MV-4-11 (cell line): Measurements from ENCODE around the gene ANKRD34A.
A peak's percentile ranks its signal among the peaks of the same experiment; 100 is the strongest.

Experiments used
- DNase-seq: peaks from one replicate; lab custom pipeline; 2025; lab: John Stamatoyannopoulos, UW

The ANKRD34A gene

DNA sequence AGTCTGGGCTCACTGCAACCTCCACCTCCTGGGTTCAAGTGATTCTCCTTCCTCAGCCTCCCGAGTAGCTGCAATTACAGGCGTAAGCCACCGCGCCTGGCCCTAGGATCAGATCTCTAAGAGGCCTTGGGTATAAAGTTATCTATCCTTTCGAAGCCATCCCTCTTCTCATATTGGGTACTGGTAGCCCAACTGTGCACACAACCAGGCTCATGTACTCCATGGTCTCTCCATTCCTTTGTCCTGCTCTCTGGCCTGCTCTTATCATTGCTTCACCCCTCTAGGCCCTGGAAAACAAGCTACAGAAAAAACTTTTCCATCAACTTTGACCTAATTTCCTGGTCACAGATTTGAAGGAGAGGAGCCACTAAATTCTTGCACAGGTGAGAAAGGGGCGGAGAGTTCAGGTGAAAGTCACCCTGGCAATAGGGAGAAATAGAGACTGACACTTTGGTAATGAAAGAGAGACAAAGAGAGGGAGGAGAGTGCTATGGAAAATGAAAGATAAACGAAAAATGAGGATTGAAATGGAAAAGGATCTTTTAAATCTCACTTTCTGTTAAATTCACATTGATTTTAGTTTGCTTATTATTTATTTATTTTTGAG, 26.0 kb upstream of the ANKRD34A start:
- no peak for DNase-seq

DNA sequence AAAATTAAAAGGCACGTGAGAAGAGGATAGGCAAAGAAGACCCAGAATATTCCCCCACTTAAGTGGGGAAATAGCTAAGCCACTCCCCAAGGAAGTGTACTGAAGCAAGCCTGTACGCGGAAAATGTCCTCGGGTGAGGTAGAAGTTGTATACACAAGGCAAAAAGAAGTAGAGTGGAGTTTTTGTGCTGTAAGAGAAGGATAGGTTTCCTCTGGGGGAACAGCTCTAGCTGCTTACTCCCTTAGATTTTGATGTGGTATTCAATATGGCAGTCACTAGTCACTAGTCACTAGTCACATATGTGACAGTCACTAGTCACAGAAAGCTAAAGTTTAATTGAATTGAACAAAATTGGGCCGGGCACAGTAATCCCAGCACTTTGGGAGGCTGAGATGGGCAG, 24.4 kb upstream of the ANKRD34A start:
- no peak for DNase-seq

DNA sequence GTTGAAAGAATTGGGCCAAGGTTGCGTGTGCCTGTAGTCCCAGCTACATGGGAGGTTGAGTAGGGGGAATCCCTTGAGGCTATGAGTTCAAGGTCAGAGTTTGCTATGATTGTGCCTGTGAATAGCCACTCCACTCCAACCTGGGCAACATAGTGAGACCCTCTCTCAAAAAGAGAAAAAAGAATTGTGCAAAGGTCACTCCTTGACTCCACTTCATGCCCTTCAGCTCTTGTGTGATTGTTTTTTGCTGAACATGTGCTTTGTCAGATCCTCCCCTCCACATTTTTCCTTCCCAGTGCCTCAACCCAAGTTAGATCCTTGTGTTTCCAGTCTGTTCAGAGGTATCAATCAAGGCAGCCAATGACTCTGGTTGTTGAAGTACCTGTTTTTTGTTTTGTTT, 23.6 kb upstream of the ANKRD34A start:
- no peak for DNase-seq

DNA sequence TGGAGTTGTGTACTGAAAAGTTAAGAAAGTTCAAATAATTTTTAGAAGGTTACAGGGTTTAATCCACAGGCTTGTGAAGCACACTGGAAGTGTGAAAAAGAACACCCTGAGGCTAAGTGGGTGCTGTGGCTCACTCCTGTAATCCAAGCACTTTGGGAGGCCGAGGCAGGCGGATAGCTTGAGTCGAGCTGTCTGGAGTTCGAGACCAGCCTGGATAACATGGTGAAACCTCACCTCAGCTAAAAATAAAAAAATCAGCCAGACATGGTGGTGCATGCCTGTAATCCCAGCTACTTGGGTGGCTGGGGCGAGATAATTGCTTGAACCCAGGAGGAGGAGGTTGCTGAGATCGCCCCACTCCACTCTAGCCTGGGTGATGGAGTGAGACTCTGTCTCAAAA, 22.2 kb upstream of the ANKRD34A start:
- no peak for DNase-seq

DNA sequence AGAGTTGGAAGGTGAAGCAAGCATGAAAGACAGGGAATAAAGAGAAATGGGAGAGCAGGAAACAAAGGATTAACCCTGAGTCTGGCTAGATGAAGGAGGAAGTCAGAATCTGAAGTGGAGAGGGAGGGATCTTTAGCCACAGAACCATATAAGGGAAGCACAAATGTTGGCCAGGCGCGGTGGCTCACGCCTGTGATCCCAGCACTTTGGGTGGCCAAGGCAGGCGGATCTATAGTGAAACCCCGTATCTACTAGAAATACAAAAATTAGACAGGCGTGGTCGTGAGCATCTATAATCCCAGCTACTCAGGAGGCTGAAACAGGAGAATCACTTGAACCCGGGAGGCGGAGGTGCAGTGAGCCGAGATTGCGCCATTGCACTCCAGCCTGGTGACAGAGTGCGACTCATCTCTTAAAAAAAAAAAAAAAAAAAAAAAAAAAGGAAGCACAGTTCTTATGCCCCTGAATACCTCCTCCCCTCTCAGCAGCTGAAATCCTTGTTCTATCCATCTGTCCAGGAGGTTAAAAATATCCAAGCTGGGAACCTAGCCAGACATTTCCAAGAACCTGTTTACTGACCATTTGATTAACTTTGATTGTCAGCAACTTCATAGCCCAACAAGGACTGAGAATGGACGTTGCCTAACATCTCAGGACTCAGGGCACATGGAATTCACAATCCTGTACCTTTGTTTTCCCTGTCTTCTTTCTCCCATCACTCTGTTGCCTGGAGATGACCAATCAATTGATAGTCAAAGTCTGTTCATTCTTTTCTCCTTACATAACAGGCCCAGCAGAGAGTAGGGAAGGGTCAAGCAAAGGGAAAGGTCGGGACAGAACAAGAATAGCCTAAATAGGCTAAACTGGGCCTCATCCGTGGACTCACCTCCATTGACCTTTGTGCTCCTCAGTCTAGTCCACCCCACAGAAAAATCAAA, 21.4 kb upstream of the ANKRD34A start:
- DNase-seq = peak; percentile 90

DNA sequence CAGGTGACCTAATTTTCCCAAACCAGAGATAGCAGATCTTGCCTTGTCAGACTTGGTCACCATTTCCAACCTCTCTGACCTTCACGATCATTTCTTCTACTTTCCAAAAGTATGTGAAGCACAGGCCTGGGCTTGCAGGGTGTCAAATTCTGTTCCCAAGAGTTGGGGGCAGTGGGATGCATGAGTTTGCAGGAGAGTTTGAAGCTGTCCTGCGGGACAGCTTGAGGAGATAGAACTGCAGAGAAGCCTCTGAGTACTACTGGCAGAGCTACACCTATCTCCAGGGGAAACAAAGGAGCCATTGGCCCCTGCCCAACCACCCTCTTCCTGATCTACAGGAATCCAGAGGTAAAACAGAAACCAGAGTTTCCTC, 20.7 kb upstream of the ANKRD34A start:
- DNase-seq = no peak

DNA sequence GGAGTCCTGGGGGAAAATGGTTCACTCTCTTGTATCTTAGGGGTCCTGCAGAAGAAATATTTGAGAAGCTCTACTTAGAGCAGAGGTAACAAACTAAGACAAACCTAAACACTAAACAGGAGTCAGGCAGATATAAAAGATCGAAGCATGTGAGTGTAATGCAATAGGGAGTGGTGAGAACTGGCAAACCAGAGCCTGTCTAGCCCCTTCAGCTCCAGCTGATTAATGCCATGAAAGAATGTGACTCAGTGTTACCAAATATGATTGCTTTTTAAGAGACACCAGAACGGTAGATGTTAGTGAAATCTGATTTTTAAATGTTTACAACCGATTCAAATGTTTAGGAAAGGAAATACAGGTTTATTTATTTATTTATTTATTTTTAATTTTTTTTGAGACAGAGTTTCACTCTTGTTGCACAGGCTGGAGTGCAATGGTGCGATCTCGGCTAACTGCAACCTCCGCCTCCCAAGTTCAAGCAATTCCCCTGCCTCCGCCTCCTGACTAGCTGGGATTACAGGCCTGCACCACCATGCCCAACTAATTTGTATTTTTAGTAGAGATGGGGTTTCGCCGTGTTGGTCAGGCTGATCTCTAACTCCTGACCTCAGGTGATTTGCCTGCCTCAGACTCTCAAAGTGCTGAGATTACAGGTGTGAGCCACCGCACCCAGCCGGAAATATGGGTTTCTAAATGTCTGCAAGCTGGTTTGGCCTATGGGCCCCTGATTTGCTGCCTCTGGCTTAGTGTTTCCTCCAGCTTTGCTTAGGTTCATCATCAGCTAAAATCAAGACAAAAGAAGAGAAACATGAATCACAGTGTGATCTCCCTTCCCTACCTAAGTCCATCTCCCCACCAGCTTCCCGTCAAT, 19.8 kb upstream of the ANKRD34A start:
- DNase-seq = no peak

DNA sequence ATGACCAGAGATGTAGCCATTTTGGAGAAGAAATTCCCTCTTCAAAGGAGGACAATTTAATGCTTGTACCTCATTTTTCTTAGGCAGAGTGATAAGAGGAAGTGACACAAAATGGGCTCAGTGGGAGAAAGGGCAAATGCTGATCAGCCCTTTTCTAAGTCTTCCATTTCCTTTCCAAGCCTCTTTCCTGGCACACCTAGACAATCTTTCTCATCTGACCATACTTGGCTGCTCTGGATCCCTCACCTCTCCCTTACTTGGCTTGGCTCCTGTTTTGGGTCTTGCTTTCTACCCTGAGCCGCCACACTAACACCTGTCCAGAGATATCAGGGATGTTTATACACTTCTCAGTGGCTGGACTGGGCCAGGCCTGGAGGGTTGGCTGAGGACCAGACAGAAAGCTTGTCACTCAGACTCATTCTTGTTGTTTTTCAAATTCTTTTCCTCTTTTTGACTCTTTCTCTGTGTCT, 18.9 kb upstream of the ANKRD34A start:
- DNase-seq = peak; percentile 31

DNA sequence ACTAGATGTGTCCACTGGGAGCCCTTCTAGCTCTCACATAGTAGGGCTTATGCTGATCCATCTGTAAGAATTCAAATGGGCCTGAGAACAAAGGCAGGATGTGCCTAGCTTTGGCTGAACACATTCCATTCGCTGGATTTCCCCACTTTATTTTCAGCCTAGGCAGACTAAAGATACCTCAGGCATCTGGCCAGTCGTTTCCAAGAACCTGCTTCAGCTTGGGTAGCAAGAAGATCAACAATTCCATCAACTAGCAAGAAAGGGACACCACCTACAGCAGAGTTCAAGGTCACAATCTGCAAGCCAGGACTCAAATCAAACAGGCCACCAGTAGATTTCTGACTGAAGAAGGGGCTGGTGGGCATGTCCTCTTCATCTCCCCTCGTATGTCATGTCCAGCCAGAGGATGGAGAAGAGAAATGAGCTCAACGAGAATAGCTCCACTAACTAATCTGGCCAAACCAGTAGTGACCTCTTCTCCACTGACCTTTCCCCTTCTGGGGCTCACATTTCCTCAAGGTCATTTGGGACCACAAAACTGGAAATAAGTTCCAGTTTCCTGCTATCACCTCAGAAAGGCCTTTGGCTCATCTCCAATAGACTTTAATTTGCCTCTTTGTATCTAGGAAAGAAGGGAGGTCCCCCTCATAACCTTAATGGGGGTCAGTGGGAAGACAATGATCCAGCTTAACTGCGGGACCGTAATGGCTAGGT, 17.8 kb upstream of the ANKRD34A start:
- no peak for DNase-seq

DNA sequence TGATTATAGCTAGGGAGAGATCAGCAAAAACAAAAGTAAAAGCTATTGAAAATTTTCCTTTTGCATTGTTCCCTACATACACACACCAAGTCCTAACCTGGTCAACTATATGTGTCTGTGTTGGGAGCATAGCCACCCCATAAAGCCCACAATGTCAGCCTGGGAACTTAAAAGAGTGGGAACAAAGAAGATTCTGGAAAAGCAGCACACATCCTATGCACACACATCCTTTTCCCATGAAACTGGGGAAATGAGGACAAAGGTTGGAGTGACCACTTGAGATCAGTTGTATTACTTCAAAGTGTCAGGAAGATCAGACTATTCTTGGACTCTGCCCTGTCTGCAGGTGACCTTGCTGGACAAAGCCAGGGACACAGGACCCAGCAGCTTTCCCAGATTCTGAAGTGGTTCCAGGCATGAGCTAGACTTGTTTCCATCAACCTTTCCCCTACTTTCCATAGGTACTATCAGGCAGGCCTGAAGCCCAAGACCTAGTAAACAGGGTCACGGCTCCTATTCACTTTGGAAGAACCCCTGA, 16.2 kb upstream of the ANKRD34A start:
- DNase-seq = no peak

DNA sequence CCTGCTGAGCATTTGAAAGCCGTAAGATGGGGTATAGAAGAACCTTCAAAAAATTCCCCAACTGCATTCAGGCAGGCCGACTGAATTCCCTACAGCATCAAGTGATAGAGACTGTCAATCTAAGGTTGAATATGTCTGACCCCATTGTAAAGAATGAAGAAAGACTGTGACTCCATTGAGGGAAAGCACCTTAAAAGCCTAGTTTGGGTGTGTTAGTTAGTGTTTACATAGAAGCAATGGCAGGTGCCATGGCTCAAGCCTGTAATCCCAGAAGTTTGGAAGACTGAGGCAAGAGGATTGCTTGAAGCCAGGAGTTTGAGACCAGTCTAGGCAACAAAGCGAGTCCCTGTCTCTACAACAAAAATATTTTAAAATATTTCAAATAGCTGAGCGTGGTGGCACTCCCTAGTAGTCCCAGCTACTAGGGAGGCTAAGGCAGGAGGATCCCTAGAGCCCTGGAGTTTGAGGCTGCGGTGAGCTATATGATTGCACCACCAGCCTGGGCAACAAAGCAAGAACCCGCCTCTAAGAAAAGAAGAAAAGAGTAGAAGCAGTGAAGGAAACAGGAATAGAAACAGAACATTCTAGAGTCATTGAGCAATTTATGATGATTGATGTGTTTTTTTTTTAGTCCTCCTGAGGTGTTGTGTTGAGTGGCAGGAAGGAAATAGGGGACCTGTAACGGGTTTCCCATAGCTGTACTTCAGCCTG, 15.5 kb upstream of the ANKRD34A start:
- peak; percentile 96 for DNase-seq

DNA sequence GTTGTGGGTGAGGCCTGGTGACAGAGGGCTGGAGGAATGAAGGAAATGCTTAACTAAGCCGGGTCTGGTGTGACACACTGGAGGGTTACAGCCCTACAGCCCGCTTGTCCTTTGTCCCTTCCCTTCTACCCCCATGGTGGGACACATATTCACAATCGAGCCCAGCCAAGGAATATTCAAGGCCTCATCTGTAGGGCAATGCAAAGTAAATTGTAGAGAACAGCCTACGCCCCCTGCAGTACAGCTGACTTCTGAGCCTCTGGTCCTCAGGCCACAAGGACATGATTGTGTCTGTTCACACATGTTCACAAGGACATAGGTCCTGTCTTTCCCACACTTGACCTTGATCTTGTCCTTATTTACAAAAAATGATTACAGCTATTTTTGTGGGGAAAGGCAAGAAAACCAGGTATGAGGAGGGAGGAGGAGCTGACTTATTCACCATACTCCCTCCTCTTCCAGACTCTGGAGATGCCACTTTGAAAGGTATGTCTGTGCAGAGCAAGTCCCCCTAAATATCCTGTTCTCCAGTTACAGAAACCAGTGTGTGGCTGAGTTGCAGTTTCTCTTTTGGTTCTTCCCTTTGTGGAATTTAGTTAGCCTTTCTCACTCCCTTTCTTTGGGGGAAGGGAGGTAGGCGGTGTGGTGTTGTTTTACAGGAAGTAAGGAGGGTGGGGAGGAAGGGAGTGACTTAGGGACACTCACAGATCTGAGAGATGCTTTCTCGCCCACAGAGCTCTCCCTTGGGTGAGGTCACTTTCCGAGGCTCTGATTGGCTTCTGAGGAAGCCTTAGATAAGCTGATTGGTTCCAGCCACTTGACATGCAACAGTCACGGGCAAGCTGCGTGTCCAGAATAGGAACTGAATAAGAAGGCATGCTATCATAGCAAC, 14.7 kb upstream of the ANKRD34A start:
- peak; percentile 100 for DNase-seq

DNA sequence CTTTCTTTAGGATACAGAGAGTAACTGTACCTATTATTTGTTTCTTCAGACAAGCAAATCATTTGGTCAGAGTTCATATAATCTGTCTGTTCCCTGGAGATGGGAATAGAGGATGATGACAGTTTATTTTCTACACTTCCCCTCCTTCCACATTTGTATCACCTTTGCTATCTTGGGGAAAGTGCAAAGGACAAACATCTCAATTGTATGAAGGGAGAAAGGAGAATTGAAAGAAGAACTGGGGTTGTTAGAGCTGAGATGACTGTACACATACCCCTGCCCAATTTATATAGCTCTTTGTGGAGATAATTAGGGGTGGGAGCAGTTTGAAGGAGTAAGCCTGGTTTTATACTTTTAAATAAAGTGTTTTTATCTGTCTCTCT, 14.1 kb upstream of the ANKRD34A start:
- peak; percentile 36 for DNase-seq

DNA sequence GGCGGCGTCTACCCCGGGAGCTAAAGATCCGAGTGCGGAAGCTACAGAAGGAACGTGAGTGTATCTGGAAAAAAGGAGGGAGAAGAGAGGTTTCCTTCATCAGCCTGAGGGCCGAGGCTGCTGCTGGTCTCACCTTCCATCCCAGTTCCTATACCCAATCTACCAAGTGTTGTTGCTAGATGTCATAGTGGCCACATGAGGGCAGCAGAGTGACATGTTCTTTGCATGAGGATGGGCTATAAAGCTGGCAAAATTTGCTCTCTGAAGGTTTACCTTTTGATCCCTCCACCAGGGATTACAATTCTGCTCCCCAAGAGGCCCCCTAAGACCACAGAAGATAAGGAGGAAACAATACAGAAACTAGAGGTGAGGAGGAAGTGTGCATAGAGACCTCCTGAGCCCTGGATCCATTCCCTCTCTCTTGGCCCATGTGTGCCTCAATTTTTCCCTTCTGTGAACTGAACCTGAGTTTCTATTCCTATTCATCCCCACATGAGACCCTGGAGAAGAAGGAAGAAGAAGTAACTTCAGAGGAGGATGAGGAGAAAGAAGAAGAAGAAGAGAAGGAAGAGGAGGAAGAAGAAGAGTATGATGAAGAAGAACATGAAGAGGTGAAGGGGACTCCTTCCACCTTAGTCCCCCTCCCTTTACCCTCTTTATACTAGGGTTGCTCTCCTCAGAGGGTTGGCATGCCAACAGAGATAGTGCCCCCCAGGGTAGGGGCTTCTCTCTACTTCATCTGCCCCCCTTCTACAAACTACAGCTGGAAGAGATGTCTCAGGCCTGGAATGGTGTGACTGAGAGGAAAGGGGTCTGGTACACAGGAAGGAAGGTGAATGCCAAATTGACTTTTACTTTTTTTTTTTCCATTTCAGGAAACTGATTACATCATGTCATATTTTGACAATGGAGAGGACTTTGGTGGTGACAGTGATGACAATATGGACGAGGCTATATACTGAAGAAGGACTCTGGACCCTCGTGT, 13.4 kb upstream of the ANKRD34A start:
- peak; percentile 79 for DNase-seq

DNA sequence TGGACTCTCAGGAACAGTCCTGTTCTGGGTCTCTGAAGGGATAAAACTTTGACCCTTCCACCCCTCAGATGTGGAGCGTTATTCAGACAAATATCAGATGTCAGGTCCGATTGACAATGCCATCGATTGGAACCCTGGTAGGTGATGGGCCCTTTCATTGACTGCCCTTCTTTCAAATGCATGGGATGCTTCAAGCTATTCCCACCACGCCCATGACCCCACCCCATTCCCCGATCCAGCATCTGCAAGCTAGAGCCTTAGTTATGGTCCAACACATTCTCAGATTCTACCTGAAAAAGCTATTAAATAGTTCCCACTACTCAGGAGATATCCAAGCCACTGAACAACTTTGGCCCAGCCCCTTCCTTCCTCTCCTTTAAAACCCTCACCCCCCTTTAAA, 12.6 kb upstream of the ANKRD34A start:
- no peak for DNase-seq

DNA sequence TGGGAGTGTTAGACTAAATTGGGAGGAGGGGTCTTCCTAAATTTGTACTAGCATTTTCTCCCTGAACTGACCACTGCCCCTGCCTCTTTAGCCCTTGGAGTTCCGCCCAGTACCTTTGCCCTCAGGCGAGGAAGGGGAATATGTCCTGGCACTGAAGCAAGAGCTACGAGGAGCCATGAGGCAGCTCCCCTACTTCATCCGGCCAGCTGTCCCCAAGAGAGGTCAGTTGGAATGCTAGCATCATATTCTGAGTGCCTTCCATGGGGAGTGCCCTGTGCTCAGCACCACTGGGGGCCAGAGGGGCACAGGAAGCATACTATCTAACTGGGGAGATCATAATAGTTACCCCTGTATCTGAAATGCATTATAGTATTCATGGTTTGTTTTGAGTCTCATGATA, 10.8 kb upstream of the ANKRD34A start:
- no peak for DNase-seq

DNA sequence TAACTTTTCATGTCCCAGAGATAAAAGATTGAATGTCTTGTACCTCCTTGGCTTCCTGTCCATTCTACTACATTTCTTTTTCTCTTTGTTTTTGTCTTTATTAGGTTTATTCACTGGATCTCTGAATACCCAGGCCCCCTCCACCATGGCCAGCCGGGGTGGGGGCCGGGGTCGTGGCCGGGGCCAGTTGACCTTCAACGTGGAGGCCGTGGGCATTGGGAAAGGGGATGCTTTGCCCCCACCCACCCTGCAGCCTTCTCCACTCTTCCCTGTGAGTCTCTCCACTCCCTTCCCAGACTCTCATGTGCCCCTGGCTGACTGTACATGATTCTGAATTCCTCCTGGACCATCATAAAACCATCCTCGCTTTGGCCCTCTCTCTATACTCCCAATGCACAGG, 10.3 kb upstream of the ANKRD34A start:
- no peak for DNase-seq

DNA sequence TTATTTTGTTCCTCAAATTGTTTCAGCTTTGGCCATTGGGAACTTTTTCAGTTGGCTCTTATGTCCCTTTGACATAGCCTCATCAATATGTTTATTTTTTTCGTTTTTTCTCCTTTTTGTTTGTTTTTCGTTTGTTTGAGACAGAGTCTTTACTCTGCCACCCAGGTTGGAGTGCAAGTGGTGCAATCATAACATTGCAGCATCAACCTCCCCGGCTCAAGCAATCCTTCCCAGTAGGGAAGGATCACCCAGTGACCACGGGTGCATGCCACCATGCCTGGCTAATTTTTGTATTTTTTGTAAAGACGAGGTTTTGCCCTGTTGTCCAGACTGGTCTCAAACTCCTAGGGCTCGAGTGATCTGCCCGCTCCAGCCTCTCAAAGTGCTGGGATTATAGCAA, 8.2 kb upstream of the ANKRD34A start:
- DNase-seq = no peak

DNA sequence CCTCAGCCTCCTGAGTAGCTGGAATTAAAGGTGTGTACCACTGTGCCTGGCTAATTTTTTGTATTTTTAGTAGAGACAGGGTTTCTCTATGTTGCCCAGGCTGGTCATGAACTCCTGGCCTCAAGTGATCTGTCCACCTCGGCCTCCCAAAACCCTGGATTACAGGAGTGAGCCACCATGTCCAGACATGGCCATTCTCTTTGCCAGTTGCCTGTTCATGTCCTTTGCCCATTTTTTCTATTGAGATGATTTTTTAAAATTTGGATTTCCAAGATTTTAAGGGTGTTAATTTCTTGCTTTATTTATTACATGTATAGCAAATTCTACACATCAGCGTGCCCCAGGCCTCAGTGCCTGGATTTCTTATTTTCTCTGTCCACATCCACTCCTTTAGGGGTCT, 2.9 kb upstream of the ANKRD34A start:
- DNase-seq = no peak
